Retinal pigment epithelial cell (primary cell): ENCODE measurements around the gene FAR1.

Experiments used
- DNase-seq: peaks from one replicate; pipeline ENCODE4 v3.0.0-alpha.2; 2010; ENCODE audit warnings: low read depth
- H3K4me3 ChIP-seq: 2 replicates; pipeline ENCODE4 v1.5.1; 2011; ENCODE audit warnings: mild to moderate bottlenecking, low read length, control low read depth, moderate library complexity
- TF ChIP-seq, protein P1 (sequence below): conservative IDR thresholded peaks from 2 replicates; pipeline ENCODE4 v1.5.1; 2011; ENCODE audit warnings: low read depth, low read length, control low read depth, inconsistent platforms

Gene FAR1

DNA sequence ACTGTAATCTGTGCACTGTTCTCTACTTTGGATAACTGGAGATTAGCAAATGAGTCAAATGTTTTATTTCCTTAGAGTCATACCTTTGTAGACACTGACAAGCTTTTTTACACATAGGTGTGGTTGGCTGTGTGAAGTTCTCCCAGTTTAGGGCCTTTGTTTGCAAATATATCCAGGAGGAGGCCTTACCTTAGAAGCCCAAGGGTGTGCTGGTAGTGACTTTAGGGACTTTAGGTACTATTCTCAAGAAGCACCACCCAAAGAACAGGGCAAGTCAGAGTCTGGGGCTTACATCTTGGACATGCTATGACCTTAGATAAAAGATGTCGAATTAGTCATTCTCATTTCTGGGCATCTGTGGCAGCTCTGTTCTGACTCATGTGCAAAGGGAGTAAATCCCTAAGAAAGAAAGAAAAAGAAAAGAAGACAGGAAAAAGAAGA lies 4.8 kb upstream of the FAR1 start:
- TF ChIP-seq, protein P1, sequence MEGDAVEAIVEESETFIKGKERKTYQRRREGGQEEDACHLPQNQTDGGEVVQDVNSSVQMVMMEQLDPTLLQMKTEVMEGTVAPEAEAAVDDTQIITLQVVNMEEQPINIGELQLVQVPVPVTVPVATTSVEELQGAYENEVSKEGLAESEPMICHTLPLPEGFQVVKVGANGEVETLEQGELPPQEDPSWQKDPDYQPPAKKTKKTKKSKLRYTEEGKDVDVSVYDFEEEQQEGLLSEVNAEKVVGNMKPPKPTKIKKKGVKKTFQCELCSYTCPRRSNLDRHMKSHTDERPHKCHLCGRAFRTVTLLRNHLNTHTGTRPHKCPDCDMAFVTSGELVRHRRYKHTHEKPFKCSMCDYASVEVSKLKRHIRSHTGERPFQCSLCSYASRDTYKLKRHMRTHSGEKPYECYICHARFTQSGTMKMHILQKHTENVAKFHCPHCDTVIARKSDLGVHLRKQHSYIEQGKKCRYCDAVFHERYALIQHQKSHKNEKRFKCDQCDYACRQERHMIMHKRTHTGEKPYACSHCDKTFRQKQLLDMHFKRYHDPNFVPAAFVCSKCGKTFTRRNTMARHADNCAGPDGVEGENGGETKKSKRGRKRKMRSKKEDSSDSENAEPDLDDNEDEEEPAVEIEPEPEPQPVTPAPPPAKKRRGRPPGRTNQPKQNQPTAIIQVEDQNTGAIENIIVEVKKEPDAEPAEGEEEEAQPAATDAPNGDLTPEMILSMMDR = no peak
- no peak overlapping the region for H3K4me3 ChIP-seq
- no peak for DNase-seq

- DNase-seq = no peak
- TF ChIP-seq, protein P1 = no peak
- H3K4me3 ChIP-seq = no peak overlapping the region
These were observed 4.1 kb upstream of the FAR1 start for GRCh38 chr11:13664351-13664750.

DNA sequence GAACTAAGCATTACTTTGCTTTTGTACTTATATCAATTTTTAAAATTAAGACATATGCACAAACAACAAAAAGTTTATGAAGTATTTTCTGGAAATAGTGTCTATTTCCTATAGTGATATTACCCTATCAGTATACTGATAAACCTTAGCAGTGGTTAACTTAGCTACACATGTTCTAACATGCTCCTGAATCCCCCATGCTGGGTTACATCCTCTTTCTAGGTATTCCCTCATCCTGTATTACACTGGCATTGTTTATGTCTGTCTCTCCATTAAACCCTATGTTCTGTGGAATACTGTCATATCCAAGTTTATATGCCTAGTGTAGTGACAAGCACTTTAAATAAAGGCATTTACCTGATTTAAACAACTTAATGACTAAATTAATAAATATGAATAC lies 1.8 kb upstream of the FAR1 start:
- TF ChIP-seq, protein P1 = no peak
- no peak overlapping the region for H3K4me3 ChIP-seq
- DNase-seq = no peak

GRCh38 chr11:13667245-13667644 lies 1.2 kb upstream of the FAR1 start:
- peak overlapping the region; percentile 82 for H3K4me3 ChIP-seq
- no peak for DNase-seq
- TF ChIP-seq, protein P1 = no peak

DNA sequence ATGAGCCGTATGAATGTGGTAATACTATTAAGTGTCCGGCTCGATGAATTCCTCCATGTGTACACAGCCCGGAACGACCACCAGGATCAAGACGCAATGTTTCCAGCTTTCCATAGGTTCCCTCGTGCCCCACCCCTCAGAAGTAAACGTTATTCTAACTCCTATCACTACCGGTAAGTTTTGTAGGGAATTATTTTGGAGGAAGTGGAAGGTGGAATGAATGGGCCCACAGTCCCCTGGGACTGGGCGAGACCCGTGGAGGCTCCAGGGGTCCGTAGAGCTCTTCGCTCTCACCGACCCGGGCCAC lies 720 bp upstream of the FAR1 start:
- H3K4me3 ChIP-seq = peak overlapping the region; percentile 82
- no peak for DNase-seq
- TF ChIP-seq, protein P1 = no peak

- TF ChIP-seq, protein P1 = no peak
- peak overlapping the region; percentile 75 for H3K4me3 ChIP-seq
- DNase-seq = no peak
These were observed 571 bp downstream of the FAR1 start for GRCh38 chr11:13668957-13669521.

DNA sequence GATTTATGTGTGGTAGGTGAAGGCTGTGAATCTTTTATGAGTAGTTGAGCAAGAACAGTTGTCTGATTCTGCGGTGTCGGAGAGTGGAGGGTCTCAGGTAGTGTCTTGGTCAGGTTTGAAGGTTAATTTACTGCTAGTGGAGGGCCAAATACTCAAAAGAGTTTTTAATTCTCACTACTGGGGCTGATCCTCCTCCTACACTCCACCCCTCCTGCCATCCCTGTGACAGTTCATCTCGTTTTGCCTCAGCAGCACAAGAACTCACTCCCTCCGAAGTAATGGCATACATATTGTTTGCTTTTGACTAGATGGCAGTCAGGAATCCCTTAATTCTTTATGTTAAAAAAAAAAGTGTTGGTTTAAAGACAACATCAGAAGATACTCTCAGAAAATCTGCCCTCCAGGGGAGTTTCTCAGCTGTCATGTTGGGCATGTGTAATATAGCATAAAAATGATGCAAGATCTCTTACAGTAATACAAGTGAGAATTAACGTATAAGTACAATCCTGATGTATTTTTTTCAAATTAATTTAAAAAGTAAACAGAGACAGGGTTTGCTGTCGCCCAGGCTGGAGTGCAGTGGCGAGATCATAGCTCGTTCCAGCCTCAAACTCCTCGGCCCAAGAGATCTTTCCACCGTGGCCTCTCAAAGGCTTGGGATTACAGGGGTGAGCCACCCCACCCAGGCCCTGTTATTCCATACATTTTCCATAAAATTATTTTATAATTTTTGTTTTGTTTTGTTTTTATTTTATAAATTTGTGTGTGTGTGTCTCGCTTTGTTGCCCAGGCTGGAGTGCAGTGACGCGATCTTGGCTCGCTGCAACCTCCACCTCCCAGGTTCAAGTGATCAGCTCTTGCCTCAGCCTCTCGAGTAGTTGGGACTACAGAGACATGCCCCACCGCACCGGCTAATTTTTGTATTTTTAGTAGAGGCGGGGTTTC lies 1.3 kb downstream of the FAR1 start:
- no peak for DNase-seq
- TF ChIP-seq, protein P1 = no peak
- H3K4me3 ChIP-seq = peak overlapping the region; percentile 75
